Pancreas (tissue), 8 donors: ENCODE data around the gene OR2AJ1. TPM values are rescaled to one million over a fixed set of nuclear protein-coding genes. Genes with fewer than 3 reads are reported as not detected.

Source experiments
- polyA plus RNA-seq, 2 donors: library from polyadenylated mRNA; stranded (reverse); fragments of 200-250 nt; gene quantifications; one replicate each; pipeline ENCODE4 v1.2.3, GENCODE V29; 2013
- total RNA-seq, 6 donors: library from RNA; stranded (reverse); fragmentation: NEBNext Ultra II Directional in 4 of 6; extraction: Animal tissue kit (Norgen Biotek cat#: 25700) in 4 of 6; gene quantifications; one replicate each; pipeline versions ENCODE4 v1.2.1 to v1.2.4, GENCODE V29; 2021 to 2023
- donor health status: healthy with polysubstance abuse.
- donor health status: DM: no; HTN: no; CAD: no; lungs with moderate emphysema.
- donor health status: DM: no; HTN: no; CAD: no.
- donor health status: Bipolar disorder and iron deficiency.
- donor health status: DM: yes; HTN: yes; CAD: no.
- donor health status: DM: no; HTN: no; CAD: no.
- donor health status: DM: no; HTN: no; CAD: no.
- donor health status: DM: yes; HTN: yes; CAD: no.

The OR2AJ1 gene
- total and polyA plus RNA-seq, 8 donors, result not detected

Other genes starting within 250 kb of the OR2AJ1 start
- not detected for gene OR13G1, start 245.2 kb upstream of the OR2AJ1 start, total RNA-seq
- gene OR13G1, start 245.2 kb upstream of the OR2AJ1 start, polyA plus RNA-seq, result not detected
- not detected for gene OR6F1, start 208.2 kb upstream of the OR2AJ1 start, total RNA-seq
- gene OR6F1, start 208.2 kb upstream of the OR2AJ1 start, polyA plus RNA-seq, result not detected
- under 1 TPM in 1 of 6 donors, not detected in 5; 0.28 TPM for gene OR14K1, start 186.3 kb upstream of the OR2AJ1 start, total RNA-seq
- gene OR14K1, start 186.3 kb upstream of the OR2AJ1 start, polyA plus RNA-seq, result not detected
- not detected for gene OR14A2, start 176.7 kb upstream of the OR2AJ1 start, total RNA-seq
- not detected for gene OR14A2, start 176.7 kb upstream of the OR2AJ1 start, polyA plus RNA-seq
- gene OR1C1, start 164.3 kb upstream of the OR2AJ1 start, total RNA-seq, result not detected
- not detected for gene OR1C1, start 164.3 kb upstream of the OR2AJ1 start, polyA plus RNA-seq
- gene OR14A16, start 100.8 kb upstream of the OR2AJ1 start, total RNA-seq, result not detected
- not detected for gene OR14A16, start 100.8 kb upstream of the OR2AJ1 start, polyA plus RNA-seq
- not detected for gene OR11L1, start 83.0 kb upstream of the OR2AJ1 start, total RNA-seq
- gene OR11L1, start 83.0 kb upstream of the OR2AJ1 start, polyA plus RNA-seq, result not detected
- gene TRIM58, start 67.7 kb upstream of the OR2AJ1 start, total RNA-seq, result under 1 TPM; 0.04 to 0.47 (median 0.14) TPM
- under 1 TPM; 0.08 to 0.14 TPM for gene TRIM58, start 67.7 kb upstream of the OR2AJ1 start, polyA plus RNA-seq
- under 1 TPM in 1 of 6 donors, not detected in 5; 0.23 TPM for gene OR2W3, start 29.3 kb upstream of the OR2AJ1 start, total RNA-seq
- gene OR2W3, start 29.3 kb upstream of the OR2AJ1 start, polyA plus RNA-seq, result under 1 TPM in 1 of 2 donors, not detected in 1; 0.09 TPM
- gene OR2T8, start 4.6 kb upstream of the OR2AJ1 start, total RNA-seq, result not detected
- not detected for gene OR2T8, start 4.6 kb upstream of the OR2AJ1 start, polyA plus RNA-seq
- gene OR2L8, start 24.0 kb downstream of the OR2AJ1 start, total RNA-seq, result not detected
- gene OR2L8, start 24.0 kb downstream of the OR2AJ1 start, polyA plus RNA-seq, result not detected
- not detected for gene OR2AK2, start 40.3 kb downstream of the OR2AJ1 start, total RNA-seq
- gene OR2AK2, start 40.3 kb downstream of the OR2AJ1 start, polyA plus RNA-seq, result not detected
- not detected for gene OR2L5, start 88.8 kb downstream of the OR2AJ1 start, total RNA-seq
- gene OR2L5, start 88.8 kb downstream of the OR2AJ1 start, polyA plus RNA-seq, result not detected
- gene OR2L2, start 105.2 kb downstream of the OR2AJ1 start, total RNA-seq, result under 1 TPM in 3 of 6 donors, not detected in 3; 0.03 to 0.06 (median 0.05) TPM
- gene OR2L2, start 105.2 kb downstream of the OR2AJ1 start, polyA plus RNA-seq, result under 1 TPM in 1 of 2 donors, not detected in 1; 0.07 TPM
- gene OR2L3, start 121.9 kb downstream of the OR2AJ1 start, total RNA-seq, result not detected
- gene OR2L3, start 121.9 kb downstream of the OR2AJ1 start, polyA plus RNA-seq, result not detected
- gene OR2L13, start 170.3 kb downstream of the OR2AJ1 start, total RNA-seq, result not detected
- gene OR2L13, start 170.3 kb downstream of the OR2AJ1 start, polyA plus RNA-seq, result not detected
- gene OR2M5, start 220.3 kb downstream of the OR2AJ1 start, total RNA-seq, result not detected
- not detected for gene OR2M5, start 220.3 kb downstream of the OR2AJ1 start, polyA plus RNA-seq
- gene OR2M2, start 249.9 kb downstream of the OR2AJ1 start, total RNA-seq, result not detected
- not detected for gene OR2M2, start 249.9 kb downstream of the OR2AJ1 start, polyA plus RNA-seq